HT1080 (cell line): ENCODE data around the gene UCHL5. TPM values are rescaled to one million over a fixed set of nuclear protein-coding genes. Genes with fewer than 3 reads are reported as not detected.
"Not testable (repeated sequence)": the region's sequence is repeated elsewhere in the genome, so short reads cannot be mapped to it uniquely, and the experiment has no call there.

Experiments used
- DNase-seq: peaks from one replicate; pipeline ENCODE4 v3.0.0-alpha.2; 2015; ENCODE audit warnings: low read depth
- total RNA-seq: library from RNA; depleted of rRNA; stranded (reverse); fragments of >200 nt; shearing (Covaris generic); gene quantifications from 2 replicates; pipeline ENCODE4 v1.2.3, GENCODE V29; 2014

UCHL5 gene
- total RNA-seq, 1 experiment from 2014 or later, result 41.4 TPM

DNA sequence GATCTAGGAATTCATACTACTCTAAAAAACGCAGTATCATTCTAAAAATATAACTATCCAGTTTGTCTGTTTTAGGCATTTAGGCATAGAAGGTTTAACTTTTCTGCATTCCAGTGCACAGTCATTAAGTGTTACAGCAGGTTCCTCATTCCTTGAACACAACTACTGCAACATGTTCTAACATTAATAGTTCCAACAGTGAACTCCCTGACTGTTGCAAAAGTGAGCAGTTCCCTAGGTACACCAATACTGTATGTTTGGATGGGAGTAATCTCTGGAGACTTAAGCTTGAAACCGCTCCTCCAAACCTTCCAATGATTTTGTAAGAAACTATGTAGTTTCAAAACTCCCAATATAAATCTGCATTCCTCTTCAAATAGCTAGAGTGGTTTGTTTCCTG is 46.2 kb downstream of the UCHL5 start:
- no peak for DNase-seq

DNA sequence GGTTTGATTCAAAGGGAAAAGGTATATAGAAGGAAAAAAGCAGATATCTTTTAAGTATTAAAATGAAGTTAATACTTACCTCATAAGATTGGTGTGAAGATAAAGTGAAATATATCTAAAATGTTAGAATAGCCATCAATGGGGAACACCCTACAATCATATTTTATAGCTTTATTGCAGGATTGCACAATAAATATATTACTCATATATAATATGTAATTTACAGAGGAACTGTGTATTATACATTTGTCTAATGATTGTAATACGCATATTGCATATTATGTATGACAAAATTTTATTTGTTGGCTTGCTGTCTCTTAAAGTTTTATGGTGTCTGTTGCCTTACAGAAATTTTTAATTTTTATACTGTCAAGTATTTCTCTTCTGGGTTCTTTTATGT is 47.8 kb downstream of the UCHL5 start:
- no peak for DNase-seq

- DNase-seq, result no peak
Measured at GRCh38 chr1:193009501-193009900, 49.7 kb downstream of the UCHL5 start.

DNA sequence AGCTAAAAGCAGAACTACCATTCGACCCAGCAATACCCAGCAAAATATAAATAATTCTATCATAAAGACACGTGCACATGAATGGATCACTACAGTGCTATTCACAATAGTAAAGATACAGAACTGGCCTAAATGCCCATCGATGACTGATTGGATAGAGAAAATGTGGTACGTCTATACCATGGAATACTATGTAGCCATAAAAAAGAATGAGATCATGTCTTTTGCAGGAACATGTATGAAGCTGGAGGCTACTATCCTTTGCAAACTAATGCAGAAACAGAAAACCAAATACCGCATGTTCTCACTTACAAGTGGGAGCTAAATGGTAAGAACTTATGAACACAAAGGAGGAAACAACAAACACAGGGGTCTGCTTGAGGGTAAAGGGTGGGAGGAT is 53.4 kb downstream of the UCHL5 start:
- no peak for DNase-seq

DNA sequence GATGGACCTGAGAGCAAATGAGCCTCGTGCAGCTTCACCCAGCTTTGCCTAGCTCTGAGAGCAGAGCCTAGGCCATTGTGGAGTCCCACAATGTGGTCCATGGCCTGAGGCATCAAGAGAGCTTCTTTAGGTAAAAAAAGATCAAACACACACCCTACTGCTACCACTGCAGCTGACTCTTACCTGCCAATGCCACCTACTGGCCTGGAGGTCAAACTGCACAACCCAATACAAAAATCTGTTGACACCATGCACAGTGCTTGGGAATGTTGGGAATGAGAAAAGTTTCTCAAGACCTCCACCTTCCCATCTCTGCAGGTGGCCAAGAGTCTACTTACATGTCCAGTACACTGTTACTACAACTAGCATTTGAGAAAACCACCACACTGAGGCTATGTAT is 60.6 kb downstream of the UCHL5 start:
- peak; percentile 10 for DNase-seq

DNA sequence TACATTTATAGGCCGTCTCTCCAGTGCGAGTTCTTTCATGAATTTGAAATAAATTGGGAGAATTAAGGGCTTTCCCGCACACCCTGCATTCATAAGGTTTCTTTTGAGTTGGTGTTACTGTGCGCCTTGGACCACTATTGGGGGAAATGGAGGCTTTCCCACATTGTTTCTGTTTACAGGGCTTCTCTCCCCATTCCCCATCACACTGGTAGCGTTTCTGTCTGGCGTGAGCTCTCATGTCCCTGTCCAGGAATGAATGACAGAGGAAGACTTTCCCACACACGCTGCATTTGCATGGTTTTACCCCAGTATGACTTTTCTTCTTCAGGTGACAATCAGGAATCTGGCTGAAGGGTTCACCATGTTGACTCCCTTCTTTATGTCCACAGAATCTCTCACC is 65.0 kb downstream of the UCHL5 start:
- DNase-seq, result no peak

DNA sequence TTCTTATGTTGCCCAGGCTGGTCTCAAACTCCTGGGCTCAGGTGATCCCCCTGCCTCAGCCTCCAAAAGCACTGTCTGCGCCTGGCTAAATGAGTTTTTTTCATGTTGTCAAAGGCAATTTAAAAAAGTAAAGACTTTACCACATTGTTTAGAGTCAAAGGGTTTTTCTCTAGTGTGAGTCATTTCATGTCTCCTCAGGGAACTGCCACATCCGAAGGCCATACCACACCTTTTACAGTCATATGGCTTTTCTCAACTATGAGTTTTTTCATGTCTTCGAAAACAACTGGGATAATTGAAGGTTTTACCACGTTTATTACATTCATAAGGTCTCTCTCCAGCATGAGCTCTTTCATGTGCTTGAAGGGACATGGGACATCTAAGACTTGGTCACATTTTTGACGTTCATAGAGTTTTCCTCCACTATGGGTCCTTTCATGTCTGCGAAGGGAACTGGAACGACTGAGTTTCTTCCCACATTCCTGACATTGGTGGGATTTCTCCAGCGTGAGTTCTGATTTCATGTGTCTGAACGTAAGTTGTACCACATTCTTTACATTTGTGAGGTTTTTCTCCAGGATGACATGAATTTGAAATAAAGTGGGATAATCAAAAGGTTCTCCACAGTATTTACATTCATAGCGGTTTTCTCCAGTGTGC is 65.6 kb downstream of the UCHL5 start:
- DNase-seq, result no peak

DNA sequence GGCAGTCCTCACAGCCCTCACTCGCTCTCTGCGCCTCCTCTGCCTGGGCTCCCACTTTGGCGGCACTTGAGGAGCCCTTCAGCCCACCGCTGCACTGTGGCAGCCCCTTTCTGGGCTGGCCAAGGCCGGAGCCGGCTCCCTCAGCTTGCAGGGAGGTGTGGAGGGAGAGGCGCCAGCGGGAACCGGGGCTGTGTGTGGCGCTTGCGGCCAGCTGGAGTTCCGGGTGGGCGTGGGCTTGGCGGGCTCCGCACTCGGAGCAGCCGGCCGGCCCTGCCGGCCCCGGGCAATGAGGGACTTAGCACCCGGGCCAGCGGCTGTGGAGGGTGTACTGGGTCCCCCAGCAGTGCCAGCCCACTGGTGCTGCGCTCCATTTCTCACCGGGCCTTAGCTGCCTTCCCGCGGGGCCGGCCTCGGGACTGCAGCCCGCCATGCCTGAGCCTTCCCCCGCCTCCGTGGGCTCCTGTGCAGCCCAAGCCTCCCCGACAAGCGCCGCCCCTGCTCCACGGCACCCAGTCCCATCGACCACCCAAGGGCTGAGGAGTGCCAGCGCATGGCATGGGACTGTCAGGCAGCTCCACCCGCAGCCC is 72.3 kb downstream of the UCHL5 start:
- DNase-seq, result not testable (repeated sequence)

GRCh38 chr1:192986110-192986747 is 72.9 kb downstream of the UCHL5 start:
- no peak for DNase-seq

- DNase-seq, result no peak
Measured at GRCh38 chr1:192984080-192984479, 75.1 kb downstream of the UCHL5 start.

- no peak for DNase-seq
Measured at GRCh38 chr1:192983349-192983980, 75.7 kb downstream of the UCHL5 start.

DNA sequence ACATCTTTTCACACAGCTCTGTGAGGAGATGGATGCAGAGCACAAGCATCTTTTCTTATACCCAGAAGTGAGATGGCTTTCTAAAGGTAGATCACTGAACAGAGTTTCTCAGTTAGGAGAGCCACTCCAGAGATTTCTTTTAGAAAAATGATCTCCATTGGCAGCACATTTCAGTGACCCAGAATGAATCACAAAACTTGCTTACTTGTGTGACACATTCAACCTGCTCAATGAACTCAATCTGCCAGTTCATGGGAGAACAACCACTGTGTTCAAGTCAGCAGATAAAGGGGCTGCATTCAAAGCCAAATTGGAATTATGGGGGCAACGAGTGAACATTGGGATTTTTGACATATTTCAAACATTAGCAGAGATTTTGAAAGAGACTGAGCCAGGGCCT is 78.3 kb downstream of the UCHL5 start:
- DNase-seq, result no peak

DNA sequence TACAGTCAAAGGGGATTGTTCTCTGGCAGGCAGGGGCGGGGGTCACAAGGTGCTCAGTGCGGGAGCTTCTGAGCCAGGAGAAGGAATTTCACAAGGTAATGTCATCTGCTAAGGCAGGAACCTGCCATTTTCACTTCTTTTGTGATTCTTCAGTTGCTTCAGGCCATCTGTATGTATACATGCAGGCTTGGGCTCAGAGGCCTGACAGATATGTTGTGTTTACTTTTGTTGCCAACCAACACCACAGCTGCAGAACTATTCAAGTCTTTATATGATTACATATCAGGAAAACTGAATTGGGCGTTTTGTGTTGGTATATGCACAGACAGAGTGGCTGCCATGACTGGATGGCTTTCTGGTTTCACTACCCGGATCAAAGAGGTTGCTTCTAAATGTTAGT is 78.8 kb downstream of the UCHL5 start:
- not testable (repeated sequence) for DNase-seq

- DNase-seq, result no peak
Measured at GRCh38 chr1:192979542-192979941, 79.6 kb downstream of the UCHL5 start.

- no peak for DNase-seq
Measured at GRCh38 chr1:192978195-192978710, 80.9 kb downstream of the UCHL5 start.

GRCh38 chr1:192977089-192977706 is 82.0 kb downstream of the UCHL5 start:
- DNase-seq, result no peak

DNA sequence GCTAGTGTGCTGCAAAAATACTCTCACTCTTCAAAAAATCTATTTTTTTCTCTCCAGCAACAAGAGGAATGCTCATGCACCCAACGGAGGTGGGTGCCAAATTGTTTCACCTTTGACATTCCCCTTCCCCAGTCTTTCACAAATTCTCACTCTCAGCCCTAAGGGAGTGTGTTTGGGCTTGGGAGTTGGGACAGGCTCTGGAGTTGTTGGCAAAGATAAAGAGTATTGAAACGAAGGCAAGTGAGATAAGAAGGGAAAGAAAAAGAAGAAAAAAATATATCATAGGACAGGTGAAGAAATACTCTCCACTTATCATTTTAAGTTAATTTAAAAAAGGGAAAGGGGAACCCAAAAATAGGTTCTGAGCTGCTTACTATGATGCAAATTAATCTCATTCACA is 82.6 kb downstream of the UCHL5 start:
- DNase-seq, result no peak

GRCh38 chr1:192974701-192975100 is 84.5 kb downstream of the UCHL5 start:
- DNase-seq, result no peak

- no peak for DNase-seq
Measured at GRCh38 chr1:192973988-192974387, 85.2 kb downstream of the UCHL5 start.

- no peak for DNase-seq
Measured at GRCh38 chr1:192973202-192973601, 86.0 kb downstream of the UCHL5 start.

GRCh38 chr1:192969091-192969490 is 90.1 kb downstream of the UCHL5 start:
- DNase-seq, result no peak

- DNase-seq, result no peak
Measured at GRCh38 chr1:192968323-192968722, 90.8 kb downstream of the UCHL5 start.
